Measurements from ENCODE around the gene RPS8.

The RPS8 gene

DNA sequence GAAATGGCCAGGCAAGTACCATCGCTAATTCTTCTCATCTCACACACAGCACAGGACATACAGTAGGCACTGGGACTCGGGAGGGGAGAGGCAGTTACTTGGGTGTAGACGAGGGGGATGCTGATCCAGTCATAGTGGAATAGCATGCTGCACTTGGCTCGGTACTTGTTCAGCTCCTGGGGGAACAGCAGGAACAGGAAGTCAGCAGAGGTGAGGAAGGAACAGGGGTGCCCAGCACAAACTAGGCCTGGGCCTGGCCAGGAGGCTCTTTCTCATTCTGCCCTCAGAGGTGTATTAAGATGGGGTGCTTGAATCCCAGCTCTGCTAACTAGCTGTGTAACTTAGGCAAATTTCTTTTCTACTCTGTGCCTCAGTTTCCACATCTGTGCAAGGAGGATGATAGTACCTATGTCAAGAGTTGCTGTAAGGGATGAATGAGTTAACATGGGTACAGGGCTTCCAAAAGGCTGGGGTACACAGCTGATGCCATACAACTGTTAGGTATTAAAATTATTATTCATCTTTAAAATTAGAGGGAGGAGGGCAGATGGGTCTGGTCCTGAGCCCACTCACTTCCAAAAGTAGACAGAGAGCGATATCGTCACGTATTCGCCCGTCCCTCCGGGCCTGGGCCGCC lies 10.3 kb downstream of the RPS8 start:
- peak overlapping the region; percentile 50 for H3K4me3 ChIP-seq (ENCODE audit: low read depth, low read length)
- POLR2A ChIA-PET: interaction anchor here (1.2 to 2.4 kb wide), 4 partner anchors 10 to 34 kb away, joined by 4 to 7 read pairs (median 6); partner anchors contain the start of genes PLK3 and RPS8
- CTCF ChIA-PET: interaction anchor here (1.0 to 6.4 kb wide), 9 partner anchors 8 to 233 kb away, joined by 3 to 40 read pairs (median 8); partner anchors contain the start of genes BTBD19, PLK3 and RPS8
- no peak for TF ChIP-seq CTCF (IDR thresholded peaks at IDR 0.05; ENCODE audit: insufficient read depth, low read length, missing control alignments)
- DNase-seq (ENCODE audit: low read depth, low spot score): no peak

DNA sequence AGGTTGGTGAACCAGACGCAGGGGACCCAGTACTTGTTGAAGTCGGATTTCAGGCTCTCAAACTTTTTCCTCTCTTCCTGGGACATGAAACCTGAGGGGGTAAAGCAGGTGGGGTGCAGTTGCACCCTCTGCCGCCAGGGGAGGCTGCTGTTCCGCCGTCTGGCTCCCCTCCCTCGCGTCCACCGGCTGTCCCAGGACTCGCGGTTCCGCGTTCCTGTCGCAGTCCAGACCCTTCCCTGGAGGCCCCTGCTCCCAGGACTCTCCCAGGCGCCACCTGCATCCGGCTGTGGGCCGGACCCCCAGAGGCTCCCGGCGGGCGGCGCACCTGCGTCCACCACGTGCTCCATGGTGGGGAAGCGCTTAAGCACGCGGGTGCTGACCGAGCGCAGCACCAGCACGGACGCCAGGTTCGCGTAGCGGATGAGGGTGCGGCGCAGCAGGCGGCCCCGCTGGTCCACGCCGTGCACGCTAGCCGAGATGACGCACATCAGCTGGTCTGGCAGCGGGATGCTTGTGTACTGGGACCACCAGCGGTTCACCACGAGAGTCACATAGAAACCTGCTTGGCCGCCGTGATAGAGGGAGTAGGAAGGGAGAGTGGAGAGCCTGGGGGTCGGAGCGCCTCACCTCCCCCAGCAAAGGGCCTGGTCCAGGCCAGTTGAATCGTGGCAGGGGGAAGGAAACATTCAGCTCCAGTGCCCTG lies 10.9 kb downstream of the RPS8 start:
- POLR2A ChIA-PET: interaction anchor here (0.8 to 1.5 kb wide), 4 partner anchors 10 to 32 kb away, joined by 4 to 7 read pairs (median 6); partner anchors contain the start of genes PLK3 and RPS8
- CTCF ChIA-PET: interaction anchor here (0.7 to 6.4 kb wide), 15 partner anchors 7 to 514 kb away, joined by 3 to 40 read pairs (median 6); partner anchors contain the start of genes BTBD19, HECTD3, PLK3 and RNU5D-1
- peak; percentile 96 for TF ChIP-seq CTCF (IDR thresholded peaks at IDR 0.05; ENCODE audit: insufficient read depth, low read length, missing control alignments)
- peak overlapping the region; percentile 50 for H3K4me3 ChIP-seq (ENCODE audit: low read depth, low read length)
- no peak for DNase-seq (ENCODE audit: low read depth, low spot score)

- no peak overlapping the region for H3K4me3 ChIP-seq (ENCODE audit: low read depth, low read length)
- TF ChIP-seq CTCF (IDR thresholded peaks at IDR 0.05; ENCODE audit: insufficient read depth, low read length, missing control alignments): no peak
- ChIA-PET CTCF (interaction anchor here (0.7 to 6.4 kb wide), 11 partner anchors 9 to 513 kb away, joined by 3 to 40 read pairs (median 6); partner anchors contain the start of genes HECTD3, PLK3, RNU5D-1 and RPS8), POLR2A (interaction anchor here (0.8 to 1.2 kb wide), 3 partner anchors 11 to 32 kb away, joined by 4 to 7 read pairs (median 7); partner anchors contain the start of gene PLK3)
- DNase-seq (ENCODE audit: low read depth, low spot score): no peak
Measured at GRCh38 chr1:44786841-44787426, 11.6 kb downstream of the RPS8 start.

- CTCF ChIA-PET: interaction anchor here (1.0 to 6.4 kb wide), 9 partner anchors 10 to 224 kb away, joined by 3 to 40 read pairs (median 5); partner anchors contain the start of genes HECTD3, PLK3, RNU5D-1 and RPS8
- POLR2A ChIA-PET: no interaction called here
- TF ChIP-seq CTCF (IDR thresholded peaks at IDR 0.05; ENCODE audit: insufficient read depth, low read length, missing control alignments): no peak
- no peak for DNase-seq (ENCODE audit: low read depth, low spot score)
- H3K4me3 ChIP-seq (ENCODE audit: low read depth, low read length): no peak overlapping the region
Measured at GRCh38 chr1:44787506-44787905, 12.2 kb downstream of the RPS8 start.

- ChIA-PET POLR2A (no interaction called here), CTCF (interaction anchor here (1.0 to 6.4 kb wide), 6 partner anchors 9 to 59 kb away, joined by 3 to 40 read pairs (median 14); partner anchors contain the start of genes PLK3, RNU5D-1 and RPS8)
- no peak within 1 kb of the TSS for H3K4me3 ChIP-seq (ENCODE audit: low read depth, low read length)
- no peak for TF ChIP-seq CTCF (IDR thresholded peaks at IDR 0.05; ENCODE audit: insufficient read depth, low read length, missing control alignments)
- DNase-seq (ENCODE audit: low read depth, low spot score): no peak
Measured at GRCh38 chr1:44788120-44788860, 12.9 kb downstream of the RPS8 start, which contains the start of gene BEST4. Gene BEST4 (minus strand): TSS chr1:44788170. CDS start chr1:44787705, 465 bp downstream.

Data from AG04449 (cell line).